Activated T-cell treated with anti-CD3 and anti-CD28 coated beads, Interleukin-2, amount 50 U/mL, for 48 hours (primary cell): ENCODE measurements around the gene UGT1A3.
A peak's percentile ranks its signal among the peaks of the same experiment; 100 is the strongest.
"Not testable (repeated sequence)": the region's sequence is repeated elsewhere in the genome, so short reads cannot be mapped to it uniquely, and the experiment has no call there.

ENCODE experiments used
- DNase-seq, 2 experiments: peaks; one replicate each; pipeline ENCODE4 v3.0.0-alpha.2; 2020

The UGT1A3 gene

GRCh38 chr2:233708942-233709341, 19.9 kb upstream of the UGT1A3 start:
- no peak for DNase-seq

DNA sequence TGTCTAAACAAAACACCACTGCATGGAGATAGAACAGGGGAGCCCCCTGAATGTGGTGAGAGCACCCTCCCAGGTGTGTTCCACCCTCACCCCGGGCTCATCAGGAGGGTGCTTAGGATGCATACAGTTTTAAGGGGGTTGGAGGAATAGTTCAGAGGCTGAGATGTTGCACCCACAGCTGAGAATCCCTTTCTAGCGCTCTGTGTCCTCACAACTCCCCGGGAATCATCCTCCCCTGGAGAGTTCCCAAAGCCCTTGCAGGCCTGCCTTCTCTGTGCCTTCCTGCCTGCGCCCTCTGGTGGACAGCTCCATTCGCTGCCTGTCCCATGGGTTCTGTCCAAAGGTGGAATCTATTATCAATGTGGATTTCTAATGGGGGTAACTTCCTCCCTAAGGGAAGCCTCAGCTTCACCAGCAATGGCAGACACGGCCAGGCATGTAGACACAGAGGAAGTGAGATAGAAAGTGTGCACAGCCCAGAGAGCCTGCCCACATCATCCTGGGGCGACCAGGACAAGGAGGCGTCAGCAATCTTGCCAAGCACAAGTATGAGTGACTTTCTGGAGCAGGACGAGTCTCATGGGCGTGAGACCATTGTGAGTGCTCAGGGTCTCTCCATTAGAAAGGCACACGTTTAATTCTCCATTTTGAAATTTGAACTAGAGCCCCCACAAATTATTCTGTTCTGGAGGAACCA, 17.4 kb upstream of the UGT1A3 start:
- peak; percentile 80 for DNase-seq

DNA sequence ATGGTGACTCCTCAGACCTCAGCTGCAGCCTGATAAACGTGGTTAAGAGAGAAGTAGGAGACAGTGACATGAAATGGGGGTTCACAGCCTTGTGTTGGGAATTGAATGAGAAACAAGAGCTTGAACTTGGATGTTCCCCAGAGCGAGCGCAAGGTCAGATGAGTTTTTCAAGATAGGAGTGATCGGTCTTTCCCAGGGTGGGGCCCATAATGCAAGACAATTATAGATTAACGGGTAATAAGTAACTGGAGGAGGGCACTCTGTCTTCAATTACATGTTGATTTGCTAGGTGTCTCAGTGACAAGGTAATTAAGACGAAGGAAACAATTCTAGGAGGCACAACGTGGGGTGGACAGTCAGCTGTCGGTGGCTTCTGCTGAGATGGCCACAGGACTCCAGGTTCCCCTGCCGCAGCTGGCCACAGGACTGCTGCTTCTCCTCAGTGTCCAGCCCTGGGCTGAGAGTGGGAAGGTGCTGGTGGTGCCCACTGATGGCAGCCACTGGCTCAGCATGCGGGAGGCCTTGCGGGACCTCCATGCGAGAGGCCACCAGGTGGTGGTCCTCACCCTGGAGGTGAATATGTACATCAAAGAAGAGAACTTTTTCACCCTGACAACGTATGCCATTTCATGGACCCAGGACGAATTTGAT, 16.1 kb upstream of the UGT1A3 start, which contains the start of gene UGT1A5:
Gene UGT1A5 (plus strand): TSS at position 297 of the 651 bp plus-strand sequence. CDS start 85 bp downstream, at position 382.
- DNase-seq = no peak

- DNase-seq = no peak
Measured at GRCh38 chr2:233713262-233713615, 15.6 kb upstream of the UGT1A3 start.

- no peak for DNase-seq
Measured at GRCh38 chr2:233714121-233714520, 14.7 kb upstream of the UGT1A3 start.

DNA sequence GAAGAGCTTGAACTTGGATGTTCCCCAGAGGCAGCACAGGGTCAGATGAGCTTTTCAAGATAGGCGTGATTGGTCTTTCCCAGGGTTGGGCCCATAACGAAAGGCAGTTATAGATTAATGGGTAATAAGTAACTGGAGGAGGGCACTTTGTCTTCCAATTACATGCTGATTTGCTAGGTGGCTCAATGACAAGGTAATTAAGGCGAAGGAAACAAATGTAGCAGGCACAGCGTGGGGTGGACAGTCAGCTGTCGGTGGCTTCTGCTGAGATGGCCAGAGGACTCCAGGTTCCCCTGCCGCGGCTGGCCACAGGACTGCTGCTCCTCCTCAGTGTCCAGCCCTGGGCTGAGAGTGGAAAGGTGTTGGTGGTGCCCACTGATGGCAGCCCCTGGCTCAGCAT, 10.3 kb upstream of the UGT1A3 start, which contains the start of gene UGT1A4:
Gene UGT1A4 (plus strand): TSS at position 185 of the 400 bp plus-strand sequence. CDS start 85 bp downstream, at position 270.
- no peak for DNase-seq

DNA sequence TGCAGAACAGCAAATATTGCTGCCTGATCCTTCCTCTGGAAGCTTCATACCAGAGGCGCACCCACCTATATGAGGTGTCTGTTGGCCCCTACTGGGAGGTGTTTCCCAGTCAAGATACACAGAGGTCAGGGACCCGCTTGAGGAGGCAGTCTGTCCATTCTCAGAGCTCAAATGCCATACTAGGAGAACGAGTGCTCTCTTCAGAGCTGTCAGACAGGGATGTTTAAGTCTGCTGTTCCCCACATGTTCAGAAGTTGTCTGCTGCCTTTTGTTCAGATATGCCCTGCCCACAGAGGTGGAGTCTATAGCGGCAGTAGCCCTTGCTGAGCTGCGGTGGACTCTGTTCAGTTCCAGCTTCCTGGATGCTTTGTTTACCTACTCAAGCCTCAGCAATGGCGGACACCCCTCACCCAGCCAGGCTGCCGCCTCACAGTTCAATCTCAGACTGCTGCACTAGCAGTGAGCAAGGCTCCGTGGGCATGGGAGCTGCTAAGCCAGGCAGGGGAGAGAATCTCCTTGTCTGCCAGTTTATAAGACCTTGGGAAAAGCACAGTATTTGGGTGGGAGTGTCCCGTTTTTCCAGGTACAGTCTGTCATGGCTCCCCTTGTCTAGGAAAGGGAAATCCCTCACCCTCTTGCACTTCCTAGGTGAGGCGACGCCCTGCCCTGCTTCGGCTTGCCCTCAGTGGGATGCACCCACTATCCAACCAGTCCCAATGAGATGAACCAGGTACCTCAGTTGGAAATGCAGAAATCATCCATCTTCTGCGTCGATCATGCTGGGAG, 8.2 kb downstream of the UGT1A3 start:
- DNase-seq = not testable (repeated sequence)

- DNase-seq = no peak
Measured at GRCh38 chr2:233740870-233741269, 12.0 kb downstream of the UGT1A3 start.

DNA sequence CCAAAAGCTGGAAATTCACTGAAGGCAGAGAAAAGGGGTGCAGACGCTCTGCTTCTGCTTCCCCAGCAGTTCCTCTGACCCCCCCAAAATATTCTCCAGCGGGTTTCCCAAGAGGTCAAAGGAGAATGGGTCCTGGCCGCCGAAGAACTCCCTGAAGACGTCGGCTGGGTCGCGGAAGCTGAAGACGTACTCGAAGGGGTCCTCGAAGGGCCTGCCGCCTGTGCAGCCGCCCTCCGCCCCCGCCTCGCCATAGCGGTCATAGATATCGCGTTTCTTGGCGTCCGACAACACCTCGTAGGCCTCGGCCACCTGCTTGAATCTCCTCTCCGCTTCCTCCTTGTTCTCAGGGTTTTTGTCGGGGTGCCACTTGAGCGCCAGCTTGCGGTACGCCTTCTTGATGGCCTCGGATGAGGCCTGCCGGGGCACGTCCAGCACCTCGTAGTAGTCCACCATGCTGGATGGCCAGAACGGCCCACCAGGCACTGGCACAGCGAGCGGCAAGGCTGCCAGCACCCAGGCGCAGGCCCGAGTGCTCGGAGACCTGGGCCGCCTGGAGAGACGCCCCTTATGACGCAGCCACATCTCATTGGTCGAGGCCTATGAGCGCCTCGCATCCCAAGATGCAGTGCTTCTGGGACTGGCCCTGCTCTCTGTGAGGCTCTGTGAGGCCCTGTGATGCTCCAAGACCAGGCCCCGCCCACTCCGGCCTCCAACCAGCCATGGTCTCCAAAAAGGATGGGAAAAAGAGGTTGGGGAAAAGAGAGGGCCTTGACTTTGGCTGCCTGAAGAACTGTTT, 14.8 kb downstream of the UGT1A3 start:
- no peak for DNase-seq

GRCh38 chr2:233745073-233745755, 16.4 kb downstream of the UGT1A3 start:
- no peak for DNase-seq

DNA sequence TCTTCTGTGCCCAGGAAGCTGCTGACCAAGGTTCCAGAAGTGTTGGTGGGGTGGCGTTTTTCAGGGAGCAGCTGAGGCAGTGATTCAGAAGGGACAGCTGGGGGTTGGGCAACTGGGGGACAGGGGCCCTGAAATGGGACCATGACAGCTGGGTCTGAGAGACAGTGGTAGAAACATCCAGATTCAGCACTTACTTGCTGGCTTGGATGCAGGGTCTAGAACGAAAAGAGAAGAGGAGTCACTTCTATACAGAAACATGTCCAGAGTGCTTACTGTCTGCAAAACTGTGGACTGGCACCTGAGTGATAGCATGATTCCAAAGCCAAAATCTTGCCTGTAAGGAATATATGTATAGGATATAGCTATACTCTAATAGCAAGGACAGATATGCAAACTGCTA, 17.0 kb downstream of the UGT1A3 start:
- DNase-seq = not testable (repeated sequence)

DNA sequence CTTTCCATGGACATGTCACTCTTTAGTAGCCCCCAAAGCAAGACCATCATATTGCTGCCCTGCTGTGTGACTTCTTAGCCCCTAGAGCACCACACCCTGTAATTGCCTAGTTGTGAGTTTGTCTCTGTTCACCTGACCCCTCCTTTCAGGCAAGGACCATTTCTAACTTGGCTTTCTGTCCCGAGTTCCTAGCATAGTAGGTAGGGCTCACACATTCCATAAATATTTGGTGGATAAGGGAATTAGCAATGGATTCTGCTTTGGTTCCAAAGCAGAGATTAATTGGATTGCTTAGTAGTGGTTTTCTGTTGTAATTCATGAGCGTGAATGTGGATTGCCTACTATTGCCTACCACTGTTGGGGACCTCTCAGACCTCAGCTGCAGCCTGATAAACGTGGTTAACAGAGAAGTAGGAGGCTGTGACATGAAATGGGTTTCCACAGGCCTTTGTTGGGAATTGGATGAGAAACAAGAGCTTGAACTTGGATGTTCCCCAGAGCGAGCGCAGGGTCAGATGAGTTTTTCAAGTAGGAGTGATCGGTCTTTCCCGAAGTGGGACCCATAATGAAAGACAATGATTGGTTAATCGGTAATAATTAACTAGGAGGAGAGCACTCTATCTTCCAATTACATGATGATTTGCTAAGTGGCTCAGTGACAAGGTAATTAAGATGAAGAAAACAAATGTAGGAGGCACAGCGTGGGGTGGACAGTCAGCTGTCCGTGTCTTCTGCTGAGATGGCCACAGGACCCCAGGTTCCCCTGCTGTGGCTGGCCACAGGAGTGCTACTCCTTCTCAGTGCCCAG, 17.8 kb downstream of the UGT1A3 start:
- DNase-seq = no peak

GRCh38 chr2:233747283-233747544, 18.4 kb downstream of the UGT1A3 start:
- no peak for DNase-seq

DNA sequence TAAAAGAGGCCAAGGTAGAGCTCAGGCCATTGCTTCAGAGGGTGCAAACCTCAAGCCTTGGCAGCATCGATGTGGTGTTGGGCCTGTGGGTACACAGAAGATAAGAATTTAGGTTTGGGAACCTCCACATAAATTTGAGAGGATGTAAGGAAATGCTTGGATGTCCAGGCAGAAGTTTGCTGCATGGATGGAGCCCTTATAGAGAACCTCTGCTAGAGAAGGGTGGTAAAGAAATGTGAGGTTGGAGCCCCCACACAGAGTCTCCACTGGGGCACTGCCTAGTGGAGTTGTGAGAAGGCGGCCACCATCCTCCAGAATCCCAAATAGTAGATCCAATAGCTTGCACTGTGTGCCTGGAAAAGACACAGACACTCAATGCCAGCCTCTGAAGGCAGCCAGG, 21.8 kb downstream of the UGT1A3 start:
- not testable (repeated sequence) for DNase-seq

- DNase-seq = not testable (repeated sequence)
Measured at GRCh38 chr2:233751212-233752009, 22.6 kb downstream of the UGT1A3 start.

- no peak for DNase-seq
Measured at GRCh38 chr2:233754872-233755611, 26.2 kb downstream of the UGT1A3 start.

DNA sequence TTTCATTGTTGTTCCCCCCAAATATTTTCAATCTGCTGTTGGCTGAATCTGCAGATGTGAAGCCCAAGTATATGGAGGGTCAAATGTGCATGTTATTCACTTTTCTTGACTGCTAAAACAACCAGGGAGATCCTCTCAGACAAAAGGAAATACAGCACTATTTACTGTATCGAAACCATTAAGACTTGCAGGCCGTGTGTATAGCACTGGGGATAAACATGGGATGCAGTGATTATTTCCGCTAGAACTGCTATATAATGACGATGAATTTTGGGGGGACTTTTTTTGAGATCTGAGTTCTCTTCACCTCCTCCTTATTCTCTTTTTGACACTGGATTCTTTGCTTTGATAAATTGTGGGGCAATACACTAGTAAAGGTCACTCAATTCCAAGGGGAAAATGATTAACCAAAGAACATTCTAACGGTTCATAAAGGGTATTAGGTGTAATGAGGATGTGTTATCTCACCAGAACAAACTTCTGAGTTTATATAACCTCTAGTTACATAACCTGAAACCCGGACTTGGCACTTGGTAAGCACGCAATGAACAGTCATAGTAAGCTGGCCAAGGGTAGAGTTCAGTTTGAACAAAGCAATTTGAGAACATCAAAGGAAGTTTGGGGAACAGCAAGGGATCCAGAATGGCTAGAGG, 27.7 kb downstream of the UGT1A3 start:
- no peak for DNase-seq

DNA sequence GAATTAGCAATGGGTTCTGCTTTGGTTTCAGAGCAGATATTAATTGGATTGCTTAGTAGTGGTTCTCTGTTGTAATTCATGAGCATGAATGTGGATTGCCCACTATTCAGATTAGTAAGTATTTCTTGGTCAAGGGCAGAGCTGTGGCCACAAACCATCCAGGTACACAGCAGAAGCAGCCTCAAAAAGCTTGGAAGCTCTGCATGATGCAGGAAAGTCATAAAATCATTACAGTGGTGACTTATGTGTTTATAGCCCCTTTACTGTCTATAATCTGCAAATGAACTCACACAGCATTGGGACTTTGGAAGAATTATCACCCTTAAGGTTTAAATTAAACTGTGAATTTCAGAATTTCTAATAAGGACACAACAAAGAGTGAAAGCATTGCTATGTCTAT, 29.3 kb downstream of the UGT1A3 start:
- no peak for DNase-seq

DNA sequence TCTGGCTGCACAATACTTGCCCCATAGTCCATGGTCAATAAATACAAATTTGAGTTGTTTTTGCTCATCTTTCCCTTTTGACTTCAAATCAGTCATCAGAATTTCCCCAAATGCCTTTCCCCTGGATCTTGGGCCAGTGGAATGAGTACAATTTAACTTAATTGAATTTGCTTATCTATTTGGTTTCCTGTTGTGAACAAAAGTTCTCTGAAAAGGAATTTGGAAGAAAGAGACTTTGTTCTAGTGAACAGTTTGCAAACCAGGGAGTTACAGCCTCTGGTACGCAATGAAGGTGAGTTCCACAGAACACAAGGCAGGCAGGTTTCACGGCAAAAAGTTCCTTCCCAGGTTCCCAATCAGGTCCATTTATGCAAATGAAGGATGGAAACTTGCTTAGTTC, 30.0 kb downstream of the UGT1A3 start:
- no peak for DNase-seq
